ENCODE measurements around the gene KDM4B.

DNA sequence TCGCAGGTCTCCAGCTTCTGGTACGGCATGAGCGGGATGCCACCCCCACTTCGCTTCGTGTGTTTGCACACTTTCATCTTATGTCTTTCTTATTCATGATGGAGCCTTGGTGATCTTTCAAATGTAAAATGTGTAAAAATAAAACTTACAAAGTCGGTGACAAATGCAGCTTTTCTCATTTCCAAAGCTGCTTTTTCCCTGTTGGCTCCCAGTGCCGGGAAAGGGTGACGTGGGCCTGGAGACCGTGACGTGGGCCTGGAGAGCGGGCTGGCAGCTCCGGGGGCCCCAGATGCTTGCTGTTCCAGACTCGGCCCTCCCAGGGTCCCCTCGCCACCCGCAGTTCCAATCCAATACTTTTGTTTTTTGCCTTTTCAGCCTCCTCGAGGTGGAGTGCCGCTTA lies 101.4 kb downstream of the KDM4B start:
- TF ChIP-seq, protein P1, sequence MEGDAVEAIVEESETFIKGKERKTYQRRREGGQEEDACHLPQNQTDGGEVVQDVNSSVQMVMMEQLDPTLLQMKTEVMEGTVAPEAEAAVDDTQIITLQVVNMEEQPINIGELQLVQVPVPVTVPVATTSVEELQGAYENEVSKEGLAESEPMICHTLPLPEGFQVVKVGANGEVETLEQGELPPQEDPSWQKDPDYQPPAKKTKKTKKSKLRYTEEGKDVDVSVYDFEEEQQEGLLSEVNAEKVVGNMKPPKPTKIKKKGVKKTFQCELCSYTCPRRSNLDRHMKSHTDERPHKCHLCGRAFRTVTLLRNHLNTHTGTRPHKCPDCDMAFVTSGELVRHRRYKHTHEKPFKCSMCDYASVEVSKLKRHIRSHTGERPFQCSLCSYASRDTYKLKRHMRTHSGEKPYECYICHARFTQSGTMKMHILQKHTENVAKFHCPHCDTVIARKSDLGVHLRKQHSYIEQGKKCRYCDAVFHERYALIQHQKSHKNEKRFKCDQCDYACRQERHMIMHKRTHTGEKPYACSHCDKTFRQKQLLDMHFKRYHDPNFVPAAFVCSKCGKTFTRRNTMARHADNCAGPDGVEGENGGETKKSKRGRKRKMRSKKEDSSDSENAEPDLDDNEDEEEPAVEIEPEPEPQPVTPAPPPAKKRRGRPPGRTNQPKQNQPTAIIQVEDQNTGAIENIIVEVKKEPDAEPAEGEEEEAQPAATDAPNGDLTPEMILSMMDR (IDR thresholded peaks at IDR 0.05): no peak
- TF ChIP-seq POLR2A (IDR thresholded peaks at IDR 0.05): no peak
- TF ChIP-seq POLR2AphosphoS5 (IDR thresholded peaks at IDR 0.05): no peak
- no peak for TF ChIP-seq EP300 (IDR thresholded peaks at IDR 0.05; ENCODE audit: low read depth)

All from transverse colon (tissue), 4 donors.